CD4-positive, alpha-beta memory T cell (primary cell): ENCODE data around the gene SPTSSB. TPM values are rescaled to one million over a fixed set of nuclear protein-coding genes. Genes with fewer than 3 reads are reported as not detected.

Source experiments
- CTCF ChIA-PET: fragments of 350-600 bp; sonication (Branson Sonifier 250); formaldehyde crosslinking; loops from one replicate; lab custom pipeline; 2021; ENCODE audit warnings: inconsistent platforms; ENCODE audit not compliant: partially characterized antibody; lab: Charles Lee
- POLR2A ChIA-PET: fragments of 350-600 bp; sonication (Branson Sonifier 250); formaldehyde crosslinking; loops from one replicate; lab custom pipeline; 2021; ENCODE audit not compliant: partially characterized antibody; lab: Charles Lee
- DNase-seq, 5 donors: peaks; one replicate each; pipeline versions ENCODE4 v3.0.0 to v3.0.0-alpha.2; 2020 to 2022; ENCODE audit warnings: mixed read lengths in 1 of 5
- H3K27ac ChIP-seq: one replicate; pipeline ENCODE4 v1.7.0; 2013; ENCODE audit warnings: low read depth, low read length
- H3K27me3 ChIP-seq: 2 replicates; pipeline ENCODE4 v1.7.0; 2013; ENCODE audit warnings: mild to moderate bottlenecking, low read length, moderate library complexity; ENCODE audit not compliant: insufficient read depth
- H3K36me3 ChIP-seq: 2 replicates; pipeline ENCODE4 v1.7.0; 2013; ENCODE audit warnings: mild to moderate bottlenecking, low read length, moderate library complexity; ENCODE audit not compliant: insufficient read depth
- H3K4me1 ChIP-seq: 2 replicates; pipeline ENCODE4 v1.7.0; 2013; ENCODE audit warnings: mild to moderate bottlenecking, low read length, moderate library complexity; ENCODE audit not compliant: insufficient read depth
- H3K4me3 ChIP-seq, 2 donors: one replicate each; pipeline ENCODE4 v1.7.0; 2013; ENCODE audit warnings: low read length in 2 of 2, mild to moderate bottlenecking in 1 of 2
- H3K9me3 ChIP-seq, 2 donors: one replicate each; pipeline ENCODE4 v1.7.0; 2013; ENCODE audit warnings: low read length in 2 of 2, control low read depth in 1 of 2; ENCODE audit not compliant: control insufficient read depth in 1 of 2
- H3K27ac Mint-ChIP-seq, 7 donors: one replicate each; pipeline ENCODE4 v1.8.0; 2020 to 2021; ENCODE audit warnings: mixed read lengths in 7 of 7, mild to moderate bottlenecking in 6 of 7, inconsistent platforms in 3 of 7, moderate library complexity in 3 of 7
- H3K27me3 Mint-ChIP-seq, 2 donors: one replicate each; pipeline ENCODE4 v1.8.0; 2020 to 2021; ENCODE audit warnings: mixed read lengths in 2 of 2
- H3K36me3 Mint-ChIP-seq, 2 donors: one replicate each; pipeline ENCODE4 v1.8.0; 2020 to 2021; ENCODE audit warnings: mixed read lengths in 2 of 2, inconsistent platforms in 1 of 2, mild to moderate bottlenecking in 1 of 2
- H3K4me1 Mint-ChIP-seq, 4 donors: one replicate each; pipeline ENCODE4 v1.8.0; 2020 to 2021; ENCODE audit warnings: mixed read lengths in 4 of 4, mild to moderate bottlenecking in 1 of 4
- H3K4me3 Mint-ChIP-seq, 8 donors: one replicate each; pipeline ENCODE4 v1.8.0; 2020 to 2021; ENCODE audit warnings: mixed read lengths in 8 of 8, mild to moderate bottlenecking in 7 of 8, moderate library complexity in 6 of 8, inconsistent platforms in 3 of 8
- H3K9me3 Mint-ChIP-seq, 8 donors: one replicate each; pipeline ENCODE4 v1.8.0; 2020 to 2021; ENCODE audit warnings: mixed read lengths in 8 of 8, mild to moderate bottlenecking in 5 of 8, inconsistent platforms in 3 of 8, moderate library complexity in 1 of 8
- intact Hi-C: fragments of 100-400 bp; cut with micrococcal nuclease; formaldehyde crosslinking; loops from one replicate; pipeline ENCODE4 v1.15.1; 2023
- polyA plus RNA-seq, 2 donors: library from polyadenylated mRNA; unstranded; fragments of 300-500 nt; fragmentation: Illumina TruSeq; gene quantifications; one replicate each; pipeline ENCODE4 v1.2.3, GENCODE V29; 2021
- total RNA-seq, 2 experiments: library from RNA; stranded (reverse); gene quantifications; one replicate each; pipeline ENCODE4 v1.2.3, GENCODE V29; 2021

Gene SPTSSB
- total and polyA plus RNA-seq, 4 experiments from 2014 or later, result 0.08 to 0.79 TPM; not detected in 2

DNA sequence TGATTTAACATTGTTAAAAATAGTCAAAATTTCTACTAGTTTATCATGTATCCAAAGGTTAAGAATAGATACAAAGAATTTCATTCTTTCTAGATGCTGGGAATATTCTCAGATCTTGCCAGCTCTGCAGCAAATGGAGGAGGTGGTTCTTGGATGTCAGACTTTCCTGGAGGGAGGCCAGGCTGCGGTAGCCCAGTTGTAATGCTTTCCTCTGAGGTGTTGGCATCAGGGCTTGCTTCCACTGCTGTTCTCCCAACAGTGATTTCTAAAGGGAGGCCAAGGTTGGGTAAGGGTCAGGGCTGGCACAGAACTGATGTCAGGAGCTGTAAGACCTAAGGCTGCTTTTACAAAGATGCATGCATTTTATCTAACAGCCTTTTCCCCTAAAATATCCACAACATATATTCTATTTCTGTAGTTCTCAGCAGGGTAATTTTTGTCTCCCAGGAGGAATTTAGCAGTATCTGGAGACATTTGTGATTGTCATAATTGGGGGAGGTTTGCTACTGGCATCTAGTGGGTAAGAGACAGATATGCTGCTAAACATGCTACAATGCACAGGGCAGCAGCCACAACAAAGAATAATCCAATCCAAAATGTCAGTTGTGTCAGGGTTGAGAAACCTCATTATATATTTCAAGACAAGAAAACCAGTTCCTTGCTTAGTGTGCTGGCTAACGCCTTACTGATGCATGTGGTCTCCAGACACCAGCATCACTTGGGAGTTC, 42.0 kb upstream of the SPTSSB start:
- Histone ChIP-seq H3K4me1 (no peaks in the 10 kb centered on the region), H3K9me3 (no peaks in the 10 kb centered on the region), H3K27ac (no peak overlapping the region), H3K36me3 (no peaks in the 10 kb centered on the region), H3K4me3 (no peak overlapping the region), H3K27me3 (no peaks in the 10 kb centered on the region)
- CTCF ChIA-PET, result interaction anchor here (2.0 kb wide), 1 partner anchor 9 kb away, joined by 10 read pairs; no protein-coding TSS in a partner anchor
- H3K27ac Mint-ChIP-seq, result no peak overlapping the region
- POLR2A ChIA-PET, result no interaction called here
- H3K27me3 Mint-ChIP-seq, result peaks cover 3 to 4% of the 10 kb centered on the region in 2 donors
- H3K36me3 Mint-ChIP-seq, result peaks cover 0 to 3% of the 10 kb centered on the region in 2 donors
- intact Hi-C loops, result no loop called here
- no peak overlapping the region for H3K4me3 Mint-ChIP-seq
- H3K9me3 Mint-ChIP-seq, result peaks cover 0 to 10% (median 2%) of the 10 kb centered on the region in 8 donors
- H3K4me1 Mint-ChIP-seq, result peaks cover 0 to 6% (median 2%) of the 10 kb centered on the region in 4 donors
- no peak for DNase-seq

DNA sequence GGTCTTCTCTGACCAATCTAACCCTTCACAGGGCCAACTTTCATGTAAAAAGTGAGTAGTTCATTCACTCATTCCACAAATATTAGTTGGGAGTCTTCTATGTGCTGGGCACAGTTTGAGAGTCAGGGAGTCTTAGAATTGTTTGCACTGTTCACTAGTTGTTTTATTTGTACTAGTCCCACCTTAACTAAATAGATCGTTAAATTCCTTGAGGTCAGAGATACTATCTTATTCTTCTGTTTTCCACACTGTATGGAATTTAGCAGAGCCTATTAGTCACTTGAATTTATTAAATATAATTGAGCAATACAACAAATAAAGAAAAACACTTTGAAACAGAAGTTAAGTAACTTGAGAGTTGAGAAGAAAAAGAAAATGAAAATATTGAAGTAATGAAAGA, 40.8 kb upstream of the SPTSSB start:
- peaks cover 4 to 16% (median 5%) of the 10 kb centered on the region in 4 donors for H3K4me1 Mint-ChIP-seq
- Histone ChIP-seq H3K36me3 (no peaks in the 10 kb centered on the region), H3K9me3 (no peaks in the 10 kb centered on the region), H3K27ac (no peak overlapping the region), H3K27me3 (no peaks in the 10 kb centered on the region), H3K4me1 (peaks cover 5% of the 10 kb centered on the region), H3K4me3 (no peak overlapping the region)
- no peak for DNase-seq
- CTCF ChIA-PET, result interaction anchor here (2.0 kb wide), 1 partner anchor 10 kb away, joined by 10 read pairs; no protein-coding TSS in a partner anchor
- H3K27me3 Mint-ChIP-seq, result peaks cover 3 to 4% of the 10 kb centered on the region in 2 donors
- peaks cover 0 to 10% (median 2%) of the 10 kb centered on the region in 8 donors for H3K9me3 Mint-ChIP-seq
- intact Hi-C loops, result no loop called here
- H3K36me3 Mint-ChIP-seq, result peaks cover 0 to 3% of the 10 kb centered on the region in 2 donors
- H3K27ac Mint-ChIP-seq, result no peak overlapping the region
- POLR2A ChIA-PET, result no interaction called here
- H3K4me3 Mint-ChIP-seq, result no peak overlapping the region

- H3K27me3 Mint-ChIP-seq, result peaks cover 3 to 4% of the 10 kb centered on the region in 2 donors
Observed at GRCh38 chr3:161409858-161410257, 38.5 kb upstream of the SPTSSB start.

GRCh38 chr3:161409069-161409468, 37.8 kb upstream of the SPTSSB start:
- Mint-ChIP-seq H3K27ac (no peak overlapping the region), H3K27me3 (peaks cover 3 to 4% of the 10 kb centered on the region in 2 donors), H3K4me3 (no peak overlapping the region), H3K9me3 (peaks cover 0 to 3% (median 0%) of the 10 kb centered on the region in 8 donors), H3K36me3 (no peaks in the 10 kb centered on the region), H3K4me1 (peaks cover 20 to 34% (median 27%) of the 10 kb centered on the region in 4 donors)
- DNase-seq, result peak in 4 of 5 donors; percentile 37 to 56 (median 45)
- Histone ChIP-seq H3K27me3 (no peaks in the 10 kb centered on the region), H3K4me1 (peaks cover 25% of the 10 kb centered on the region), H3K36me3 (no peaks in the 10 kb centered on the region), H3K27ac (no peak overlapping the region), H3K9me3 (no peaks in the 10 kb centered on the region), H3K4me3 (no peak overlapping the region)
- POLR2A ChIA-PET, result no interaction called here
- intact Hi-C loops, result loop anchor here (1.0 to 10.0 kb wide), 5 partner anchors 37 to 654 kb away; partner anchors contain the start of genes PPM1L and SPTSSB
- CTCF ChIA-PET, result interaction anchor here (0.6 to 6.2 kb wide), 14 partner anchors 9 to 385 kb away, joined by 3 to 51 read pairs (median 6); partner anchors contain the start of genes NMD3 and SPTSSB

More at GRCh38 chr3:161409858-161410257, 38.5 kb upstream of the SPTSSB start:
- CTCF ChIA-PET, result interaction anchor here (0.6 to 6.2 kb wide), 13 partner anchors 8 to 188 kb away, joined by 3 to 51 read pairs (median 8); partner anchors contain the start of genes NMD3 and SPTSSB
- POLR2A ChIA-PET, result no interaction called here
- intact Hi-C loops, result loop anchor here (1.0 to 10.0 kb wide), 5 partner anchors 38 to 655 kb away; partner anchors contain the start of genes PPM1L and SPTSSB
- Mint-ChIP-seq H3K4me1 (peaks cover 20 to 34% (median 25%) of the 10 kb centered on the region in 4 donors), H3K36me3 (no peaks in the 10 kb centered on the region), H3K4me3 (no peak overlapping the region), H3K27ac (no peak overlapping the region), H3K9me3 (peaks cover 0 to 3% (median 0%) of the 10 kb centered on the region in 8 donors)
- Histone ChIP-seq H3K4me3 (no peak overlapping the region), H3K27me3 (no peaks in the 10 kb centered on the region), H3K27ac (no peak overlapping the region), H3K36me3 (no peaks in the 10 kb centered on the region), H3K4me1 (peaks cover 25% of the 10 kb centered on the region), H3K9me3 (no peaks in the 10 kb centered on the region)
- no peak for DNase-seq

DNA sequence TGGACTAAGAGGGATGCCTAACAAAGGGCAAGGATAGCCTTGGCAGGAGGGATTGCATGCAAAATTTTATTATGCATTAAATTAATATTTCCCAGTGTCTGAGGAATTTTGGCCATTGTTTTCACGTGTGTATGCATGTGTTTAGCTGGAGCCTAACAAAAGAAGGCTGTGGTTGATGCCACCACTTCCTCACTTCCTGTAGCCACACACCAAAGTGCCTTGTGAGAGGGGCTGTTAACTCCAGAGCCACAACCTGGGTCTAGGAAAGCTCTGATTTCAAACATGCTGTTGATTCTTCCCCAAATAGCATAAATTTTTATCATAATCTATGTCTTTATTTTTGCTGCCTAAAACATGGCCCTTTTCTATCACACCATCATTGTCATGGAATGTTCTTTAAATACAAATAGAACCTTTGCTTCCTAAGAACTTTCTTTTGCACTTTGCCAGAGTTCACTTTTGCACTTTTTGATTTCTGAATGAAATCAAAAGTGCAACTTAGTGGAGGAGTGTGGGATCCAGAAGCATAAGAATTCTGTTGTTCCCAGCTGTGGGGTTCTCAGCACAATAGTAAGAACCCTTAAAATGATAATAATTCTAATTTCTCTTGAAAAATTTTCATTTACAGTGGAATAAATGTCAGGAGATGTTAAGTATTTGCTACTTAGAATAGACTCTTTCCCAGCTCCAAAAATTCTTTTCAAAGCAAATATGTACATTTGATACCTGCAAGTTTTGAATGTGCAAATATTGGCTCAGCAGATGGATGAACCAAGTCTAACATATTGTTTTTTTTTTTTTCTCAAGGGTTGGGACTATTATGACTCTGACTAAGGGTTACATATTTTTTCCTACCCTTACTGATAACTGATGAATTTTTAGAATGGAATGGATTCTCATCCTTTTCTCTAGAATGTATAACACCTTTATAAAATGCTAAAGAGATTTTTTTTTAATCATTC, 35.6 kb upstream of the SPTSSB start:
- Histone ChIP-seq H3K4me3 (no peak overlapping the region), H3K9me3 (no peaks in the 10 kb centered on the region), H3K27me3 (no peaks in the 10 kb centered on the region), H3K4me1 (peaks cover 25% of the 10 kb centered on the region), H3K36me3 (no peaks in the 10 kb centered on the region), H3K27ac (no peak overlapping the region)
- Mint-ChIP-seq H3K9me3 (peaks cover 0 to 3% (median 0%) of the 10 kb centered on the region in 8 donors), H3K27me3 (peaks cover 2 to 3% of the 10 kb centered on the region in 2 donors), H3K27ac (no peak overlapping the region), H3K36me3 (no peaks in the 10 kb centered on the region), H3K4me1 (peaks cover 20 to 34% (median 27%) of the 10 kb centered on the region in 4 donors), H3K4me3 (peak overlapping the region in 5 of 8 donors; percentile 1 to 64 (median 22))
- DNase-seq, result peak in 3 of 5 donors; percentile 17 to 20 (median 18)
- ChIA-PET CTCF (interaction anchor here (0.9 to 6.2 kb wide), 10 partner anchors 11 to 140 kb away, joined by 3 to 51 read pairs (median 12); partner anchors contain the start of gene SPTSSB), POLR2A (interaction anchor here (0.7 to 1.1 kb wide), 3 partner anchors 96 to 651 kb away, joined by 3 to 4 read pairs (median 3); partner anchors contain the start of gene PPM1L)
- intact Hi-C loops, result loop anchor here (2.0 to 10.0 kb wide), 3 partner anchors 35 to 652 kb away; partner anchors contain the start of genes PPM1L and SPTSSB

- Histone ChIP-seq H3K36me3 (no peaks in the 10 kb centered on the region), H3K9me3 (no peaks in the 10 kb centered on the region), H3K4me3 (no peak overlapping the region), H3K27me3 (no peaks in the 10 kb centered on the region), H3K4me1 (peaks cover 25% of the 10 kb centered on the region), H3K27ac (no peak overlapping the region)
- DNase-seq, result no peak
- intact Hi-C loops, result loop anchor here (2.0 to 10.0 kb wide), 3 partner anchors 34 to 651 kb away; partner anchors contain the start of genes PPM1L and SPTSSB
- peaks cover 20 to 34% (median 27%) of the 10 kb centered on the region in 4 donors for H3K4me1 Mint-ChIP-seq
- ChIA-PET CTCF (interaction anchor here (0.9 to 6.2 kb wide), 6 partner anchors 10 to 131 kb away, joined by 3 to 51 read pairs (median 6); partner anchors contain the start of gene SPTSSB), POLR2A (no interaction called here)
- H3K36me3 Mint-ChIP-seq, result no peaks in the 10 kb centered on the region
- H3K27me3 Mint-ChIP-seq, result peaks cover 2% of the 10 kb centered on the region in 2 donors
- H3K27ac Mint-ChIP-seq, result peak overlapping the region in 1 of 7 donors; percentile 1
- peak overlapping the region in 4 of 8 donors; percentile 2 to 38 (median 19) for H3K4me3 Mint-ChIP-seq
- H3K9me3 Mint-ChIP-seq, result peaks cover 0 to 3% (median 0%) of the 10 kb centered on the region in 8 donors
Observed at GRCh38 chr3:161405836-161406235, 34.5 kb upstream of the SPTSSB start.
